Measurements from ENCODE around the gene NLRP6.

Gene NLRP6

GRCh38 chr11:280706-281485 is 2.7 kb downstream of the NLRP6 start:
- no peaks in the 10 kb centered on the region for H3K79me2 ChIP-seq (ENCODE audit: control insufficient read depth, low read length)
- H3K9me3 ChIP-seq (ENCODE audit: control insufficient read depth, insufficient read depth, low read length): peaks cover 9% of the 10 kb centered on the region
- no peaks in the 10 kb centered on the region for H3F3A ChIP-seq (ENCODE audit: control insufficient read depth, insufficient read depth)
- no peak overlapping the region for H3K4me2 ChIP-seq (ENCODE audit: low read length)
- no peaks in the 10 kb centered on the region for H3K36me3 ChIP-seq (ENCODE audit: control insufficient read depth, low read length)
- no peak overlapping the region for H3K4me3 ChIP-seq (ENCODE audit: low read length)
- H3K27ac ChIP-seq (ENCODE audit: low read depth, low read length): no peak overlapping the region
- no peaks in the 10 kb centered on the region for H3K9me2 ChIP-seq (replicated peaks; ENCODE audit: control insufficient read depth, low read length)
- H3K27me3 ChIP-seq (ENCODE audit: control insufficient read depth, low read length): peaks cover 2% of the 10 kb centered on the region; the same call in 1 of the 2 replicates
- H4K20me1 ChIP-seq (ENCODE audit: control insufficient read depth, insufficient read depth, low read depth, low read length): no peaks in the 10 kb centered on the region
- peaks cover 7% of the 10 kb centered on the region for H3K4me1 ChIP-seq (ENCODE audit: control insufficient read depth, low read length)
- TF ChIP-seq EZH2phosphoT487 (IDR thresholded peaks at IDR 0.05; ENCODE audit: borderline replicate concordance, low read length): no peak
- no peak for TF ChIP-seq CTCF (IDR thresholded peaks at IDR 0.05; ENCODE audit: low read depth, low read length, poor library complexity, severe bottlenecking)

- TF ChIP-seq CTCF (IDR thresholded peaks at IDR 0.05; ENCODE audit: low read depth, low read length, poor library complexity, severe bottlenecking) (no peak), EZH2phosphoT487 (IDR thresholded peaks at IDR 0.05; ENCODE audit: borderline replicate concordance, low read length) (no peak)
- no peaks in the 10 kb centered on the region for H3K79me2 ChIP-seq (ENCODE audit: control insufficient read depth, low read length)
- no peaks in the 10 kb centered on the region for H3F3A ChIP-seq (ENCODE audit: control insufficient read depth, insufficient read depth)
- no peak overlapping the region for H3K27ac ChIP-seq (ENCODE audit: low read depth, low read length)
- H4K20me1 ChIP-seq (ENCODE audit: control insufficient read depth, insufficient read depth, low read depth, low read length): no peaks in the 10 kb centered on the region
- H3K4me3 ChIP-seq (ENCODE audit: low read length): no peak overlapping the region
- H3K4me1 ChIP-seq (ENCODE audit: control insufficient read depth, low read length): peaks cover 7% of the 10 kb centered on the region
- H3K4me2 ChIP-seq (ENCODE audit: low read length): no peak overlapping the region
- peaks cover 2% of the 10 kb centered on the region; the same call in 1 of the 2 replicates for H3K27me3 ChIP-seq (ENCODE audit: control insufficient read depth, low read length)
- H3K9me2 ChIP-seq (replicated peaks; ENCODE audit: control insufficient read depth, low read length): no peaks in the 10 kb centered on the region
- H3K9me3 ChIP-seq (ENCODE audit: control insufficient read depth, insufficient read depth, low read length): peaks cover 4% of the 10 kb centered on the region
- no peaks in the 10 kb centered on the region for H3K36me3 ChIP-seq (ENCODE audit: control insufficient read depth, low read length)
These were observed 3.4 kb downstream of the NLRP6 start for GRCh38 chr11:281486-282161.

- H3K79me2 ChIP-seq (ENCODE audit: control insufficient read depth, low read length): no peaks in the 10 kb centered on the region
- H3K4me3 ChIP-seq (ENCODE audit: low read length): no peak overlapping the region
- H3F3A ChIP-seq (ENCODE audit: control insufficient read depth, insufficient read depth): no peaks in the 10 kb centered on the region
- no peaks in the 10 kb centered on the region for H3K9me3 ChIP-seq (ENCODE audit: control insufficient read depth, insufficient read depth, low read length)
- H3K4me1 ChIP-seq (ENCODE audit: control insufficient read depth, low read length): peaks cover 10% of the 10 kb centered on the region
- H4K20me1 ChIP-seq (ENCODE audit: control insufficient read depth, insufficient read depth, low read depth, low read length): no peaks in the 10 kb centered on the region
- no peaks in the 10 kb centered on the region for H3K36me3 ChIP-seq (ENCODE audit: control insufficient read depth, low read length)
- H3K27ac ChIP-seq (ENCODE audit: low read depth, low read length): no peak overlapping the region
- no peak for TF ChIP-seq EZH2phosphoT487 (IDR thresholded peaks at IDR 0.05; ENCODE audit: borderline replicate concordance, low read length)
- no peak for TF ChIP-seq CTCF (IDR thresholded peaks at IDR 0.05; ENCODE audit: low read depth, low read length, poor library complexity, severe bottlenecking)
- no peaks in the 10 kb centered on the region for H3K9me2 ChIP-seq (replicated peaks; ENCODE audit: control insufficient read depth, low read length)
- peaks cover 5% of the 10 kb centered on the region for H3K27me3 ChIP-seq (ENCODE audit: control insufficient read depth, low read length)
- no peak overlapping the region for H3K4me2 ChIP-seq (ENCODE audit: low read length)
These were observed 4.0 kb downstream of the NLRP6 start for GRCh38 chr11:282171-282570.
